ENCODE measurements around the gene IFT20.
A peak's percentile ranks its signal among the peaks of the same experiment; 100 is the strongest.

The IFT20 gene

GRCh38 chr17:28334666-28335200 lies 539 bp downstream of the IFT20 start:
- DNase-seq = no peak

DNA sequence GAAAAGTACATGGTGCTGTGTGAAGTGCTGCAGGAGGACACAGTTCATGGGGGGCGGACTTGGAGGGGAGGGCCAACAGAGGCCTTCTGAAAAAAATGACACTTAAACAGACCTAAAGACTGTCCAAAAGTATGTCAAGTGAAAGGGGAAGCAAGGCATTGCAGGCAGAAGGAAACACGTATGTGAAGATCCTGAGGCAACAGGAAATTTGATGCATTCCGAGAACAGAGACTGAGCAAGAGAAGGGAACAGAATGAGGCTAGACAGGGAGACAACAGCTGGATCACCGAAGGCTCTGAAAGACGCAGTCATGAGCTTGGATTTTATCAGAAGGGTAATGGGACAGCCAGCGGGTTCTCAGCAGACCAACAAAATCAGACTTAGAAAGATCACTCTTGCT lies 1.1 kb downstream of the IFT20 start:
- DNase-seq = no peak

GRCh38 chr17:28333083-28333746 lies 2.1 kb downstream of the IFT20 start:
- DNase-seq = no peak

DNA sequence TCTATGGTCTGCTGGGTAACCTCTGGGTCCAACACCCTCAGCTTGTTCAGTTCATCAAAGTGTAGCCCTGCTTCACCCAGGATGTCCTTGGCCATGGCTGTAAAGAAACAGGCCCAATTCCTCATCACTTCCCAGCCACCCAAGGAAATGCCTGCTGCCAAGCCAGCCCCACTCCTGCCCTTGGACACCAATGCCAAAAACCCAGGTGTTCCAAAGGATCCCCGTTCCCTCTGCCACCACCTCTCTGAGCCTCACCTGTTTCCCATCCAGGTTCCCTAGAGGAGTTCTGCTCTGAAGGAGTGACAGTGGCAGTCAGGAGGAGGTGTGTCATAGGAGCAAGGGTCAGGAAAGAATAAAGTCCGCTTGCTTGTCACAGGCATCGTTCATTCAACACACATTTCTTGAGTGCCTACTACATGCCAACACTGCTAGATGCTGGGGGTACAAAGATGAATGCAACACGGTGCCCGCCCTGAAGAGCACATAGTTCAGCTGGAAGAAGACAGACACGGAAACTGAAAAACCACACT lies 3.3 kb downstream of the IFT20 start:
- DNase-seq = no peak

DNA sequence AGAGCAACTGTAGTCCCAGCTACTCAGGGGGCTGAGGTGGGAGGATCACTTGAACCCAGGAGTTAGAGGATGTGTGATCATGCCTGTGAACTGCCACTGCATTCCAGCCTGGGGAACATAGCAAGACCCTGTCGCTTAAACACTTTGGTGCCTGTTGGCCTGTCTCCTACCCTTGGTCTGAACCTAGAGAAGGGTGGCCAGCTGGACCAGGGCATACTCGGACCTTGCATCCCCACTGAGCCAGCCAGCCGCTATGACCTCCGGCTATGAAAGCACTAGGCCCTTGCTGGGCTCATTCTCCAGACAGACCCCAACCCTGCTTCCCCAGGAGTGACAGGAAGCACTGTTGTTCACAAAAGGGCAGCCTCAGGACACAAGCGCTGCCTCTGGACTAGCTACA lies 4.6 kb downstream of the IFT20 start:
- no peak for DNase-seq

DNA sequence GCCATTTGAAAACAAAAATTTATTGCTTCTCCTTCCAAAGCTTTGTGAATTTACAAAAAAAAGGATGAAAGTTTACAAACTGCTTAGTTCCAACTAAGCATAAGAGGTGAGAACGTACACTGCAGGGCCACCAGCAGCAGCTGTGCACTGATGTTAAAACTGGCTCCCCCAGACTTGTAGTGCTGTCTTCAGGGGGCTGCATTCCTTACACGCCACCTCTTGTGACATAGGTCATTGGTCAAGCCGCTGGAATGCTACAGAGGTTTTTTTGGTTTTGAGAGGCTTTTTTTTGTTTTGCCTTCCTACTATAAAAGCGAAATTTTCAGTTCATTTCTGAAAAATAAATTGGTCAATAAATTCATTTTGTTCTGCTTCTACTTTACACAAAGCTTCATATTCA lies 6.9 kb downstream of the IFT20 start:
- no peak for DNase-seq

DNA sequence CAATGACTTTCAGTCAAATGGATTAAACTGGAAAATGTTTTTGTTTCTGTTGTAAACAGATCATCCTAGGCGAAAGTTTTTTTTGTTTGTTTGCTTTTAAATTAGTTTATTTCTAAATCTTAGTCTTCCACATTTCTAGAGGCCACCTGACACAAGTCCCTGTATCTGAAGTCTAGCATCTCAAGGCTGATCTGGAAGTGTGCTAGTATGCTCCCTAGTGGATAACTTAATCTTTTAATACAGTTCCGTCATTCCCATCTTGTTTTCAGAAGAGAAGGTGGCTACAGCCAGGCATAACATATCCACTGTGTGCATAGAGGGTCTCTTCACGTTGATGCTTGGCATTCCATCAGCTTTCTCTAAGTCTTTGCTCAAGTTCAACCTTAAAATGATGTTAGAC lies 7.6 kb downstream of the IFT20 start:
- no peak for DNase-seq

- DNase-seq = no peak
Measured at GRCh38 chr17:28327031-28327607, 8.2 kb downstream of the IFT20 start.

DNA sequence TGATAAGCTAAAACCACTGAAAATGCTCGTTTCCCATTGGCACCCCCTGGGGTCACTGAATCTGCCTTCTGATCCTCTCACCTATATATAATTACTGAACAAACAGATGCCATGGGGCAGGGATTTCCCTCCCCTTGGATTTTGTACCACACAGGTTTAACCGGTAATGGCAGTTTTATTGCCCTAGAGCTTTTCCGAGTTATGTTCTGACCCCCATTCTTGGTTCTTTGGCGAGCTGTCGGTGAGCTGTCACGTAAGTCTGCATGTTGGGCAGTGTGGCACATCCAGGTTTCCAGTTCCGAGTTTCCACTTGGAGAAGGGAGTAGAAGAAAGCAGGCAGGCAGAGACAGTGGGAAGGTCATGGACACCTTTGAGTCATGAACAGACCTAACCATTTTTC lies 9.2 kb downstream of the IFT20 start:
- peak; percentile 57 for DNase-seq

- DNase-seq = peak; percentile 39
Measured at GRCh38 chr17:28325211-28325610, 10.1 kb downstream of the IFT20 start.

DNA sequence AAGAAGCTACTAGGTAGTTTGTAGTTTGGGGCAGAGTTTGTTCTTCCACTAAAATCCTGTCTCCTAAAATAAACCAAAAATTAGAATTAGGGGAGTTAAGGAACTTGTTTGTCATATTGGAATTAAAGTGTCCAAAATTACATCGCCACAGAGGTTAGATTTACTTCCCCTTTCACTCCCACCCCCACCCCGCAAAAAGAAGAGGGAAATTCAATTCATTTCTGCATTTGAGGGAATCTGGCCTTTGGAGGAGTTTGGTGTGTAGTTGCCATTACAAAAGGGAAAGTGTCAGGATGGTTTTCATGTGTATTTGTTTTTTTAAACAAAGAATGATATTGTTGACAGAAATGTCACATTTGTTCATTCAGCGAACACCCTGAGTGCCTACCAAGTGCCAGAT lies 10.5 kb downstream of the IFT20 start:
- DNase-seq = no peak

DNA sequence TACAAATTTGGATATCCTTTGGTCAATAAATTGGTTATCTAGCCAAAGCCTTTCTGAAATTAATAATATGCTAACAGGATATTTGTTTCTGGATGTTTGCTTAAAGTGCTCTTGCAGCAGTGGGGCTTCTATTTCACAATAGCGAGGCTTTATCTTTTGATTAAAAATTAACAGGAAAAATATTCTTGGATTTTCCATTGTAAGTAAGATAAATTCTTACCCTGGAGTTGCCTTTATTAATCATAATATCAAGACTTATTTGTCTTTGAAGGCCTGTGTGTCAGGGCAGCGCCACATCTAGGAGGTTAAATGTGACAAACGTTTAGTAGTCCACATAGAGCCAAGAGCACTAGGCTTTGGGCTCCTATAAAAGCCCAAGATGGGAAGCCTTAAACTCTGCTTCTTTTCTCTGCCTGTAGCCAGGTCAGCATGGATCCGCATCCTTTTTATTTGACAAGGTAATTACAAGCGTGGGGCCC lies 11.0 kb downstream of the IFT20 start:
- no peak for DNase-seq

GRCh38 chr17:28320215-28321061 lies 14.8 kb downstream of the IFT20 start:
- no peak for DNase-seq

DNA sequence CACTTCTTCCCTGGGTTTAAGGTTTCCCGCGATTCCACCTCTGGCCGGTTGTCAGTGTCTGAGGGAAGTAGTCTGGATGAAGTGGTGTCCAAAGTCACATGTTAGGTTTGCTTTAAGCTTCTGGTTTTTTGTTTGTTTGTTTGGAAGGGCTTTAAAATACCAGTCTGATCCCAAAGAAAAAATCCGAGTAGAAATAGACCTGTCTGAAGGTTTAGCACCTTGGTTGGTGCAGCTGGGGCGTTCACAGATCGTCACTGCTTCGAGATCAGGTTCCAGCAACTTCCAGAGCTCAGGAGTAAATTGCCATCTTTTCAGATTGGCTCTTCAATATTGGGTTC lies 15.7 kb downstream of the IFT20 start:
- DNase-seq = no peak

DNA sequence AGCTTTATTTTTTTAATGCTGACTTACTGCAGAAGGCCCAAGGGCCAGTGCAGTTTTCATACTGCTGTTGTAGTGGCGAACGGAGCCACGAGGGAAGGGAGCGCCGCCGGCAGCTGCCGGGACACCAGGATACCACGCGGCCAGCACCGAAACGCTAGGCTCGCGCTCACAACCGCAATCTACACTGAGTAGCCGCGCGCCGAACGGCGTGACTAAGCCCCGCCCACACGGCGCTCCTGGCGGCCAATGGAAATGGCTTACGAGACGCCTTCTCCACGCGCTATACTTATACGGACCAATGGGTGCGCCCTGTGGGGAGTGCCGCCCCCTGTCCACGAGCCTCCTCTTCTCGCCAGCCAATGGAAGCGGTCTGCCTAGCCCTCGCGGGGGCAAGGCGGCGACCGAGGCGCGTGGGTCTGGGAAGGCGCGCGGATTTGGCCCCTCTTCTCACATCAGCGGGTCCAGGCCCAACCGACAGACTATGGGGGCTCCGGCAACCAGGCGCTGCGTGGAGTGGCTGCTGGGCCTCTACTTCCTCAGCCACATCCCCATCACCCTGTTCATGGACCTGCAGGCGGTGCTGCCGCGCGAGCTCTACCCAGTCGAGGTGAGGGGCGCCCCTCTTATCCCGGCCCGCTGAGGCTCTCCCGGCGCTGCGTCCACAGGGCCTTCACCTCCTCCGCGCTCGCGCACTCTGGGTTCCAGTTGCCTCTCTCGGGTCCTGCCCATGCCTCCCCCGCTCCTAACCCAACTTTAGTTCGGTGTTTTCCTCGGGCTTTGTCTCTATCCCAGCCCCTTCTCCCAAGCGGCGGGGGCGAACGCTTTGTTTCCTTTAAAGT lies 16.3 kb downstream of the IFT20 start, which contains the start of gene TMEM97:
Gene TMEM97, plus strand, starts transcription at position 442 of the 839 bp plus-strand sequence. Its CDS starts 40 bp downstream, at position 482.
- DNase-seq = peak; percentile 94

DNA sequence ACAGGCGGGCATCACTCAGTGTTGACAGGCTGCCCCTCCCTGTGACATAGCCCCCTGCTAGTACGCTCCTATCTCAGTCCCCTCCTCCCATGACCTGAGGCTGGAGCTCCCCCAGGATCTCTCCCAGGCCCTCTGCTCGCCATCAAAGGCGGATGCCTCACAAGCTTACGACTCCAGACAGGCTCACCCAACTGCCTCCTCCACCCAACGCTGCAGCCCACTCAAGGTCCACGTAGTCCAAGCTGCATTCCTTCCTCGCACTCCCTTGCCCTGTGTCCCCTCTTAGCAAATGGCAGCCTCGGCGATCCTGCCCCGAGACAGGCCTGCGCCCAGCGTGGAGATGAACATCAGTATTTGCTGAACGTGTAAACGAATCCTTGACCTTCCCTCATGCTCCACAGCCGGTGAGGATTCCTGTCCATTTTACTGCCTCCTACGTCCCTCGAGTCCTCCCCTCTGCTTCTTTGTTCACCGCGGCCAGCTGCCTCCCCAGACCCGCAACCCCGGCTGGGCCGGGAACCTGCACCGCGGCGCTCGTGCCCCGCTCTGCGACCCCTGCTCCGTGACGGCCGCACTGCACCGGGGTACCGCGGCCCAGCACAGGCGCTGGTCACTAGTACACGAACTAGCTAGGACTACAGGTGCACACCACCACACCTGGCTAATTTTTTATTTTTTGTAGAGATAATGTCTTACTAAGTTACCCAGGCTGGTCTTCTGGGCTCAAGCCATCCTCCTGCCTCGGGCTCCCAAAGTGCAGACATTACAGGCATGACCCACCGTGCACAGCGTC lies 17.1 kb downstream of the IFT20 start:
- no peak for DNase-seq

DNA sequence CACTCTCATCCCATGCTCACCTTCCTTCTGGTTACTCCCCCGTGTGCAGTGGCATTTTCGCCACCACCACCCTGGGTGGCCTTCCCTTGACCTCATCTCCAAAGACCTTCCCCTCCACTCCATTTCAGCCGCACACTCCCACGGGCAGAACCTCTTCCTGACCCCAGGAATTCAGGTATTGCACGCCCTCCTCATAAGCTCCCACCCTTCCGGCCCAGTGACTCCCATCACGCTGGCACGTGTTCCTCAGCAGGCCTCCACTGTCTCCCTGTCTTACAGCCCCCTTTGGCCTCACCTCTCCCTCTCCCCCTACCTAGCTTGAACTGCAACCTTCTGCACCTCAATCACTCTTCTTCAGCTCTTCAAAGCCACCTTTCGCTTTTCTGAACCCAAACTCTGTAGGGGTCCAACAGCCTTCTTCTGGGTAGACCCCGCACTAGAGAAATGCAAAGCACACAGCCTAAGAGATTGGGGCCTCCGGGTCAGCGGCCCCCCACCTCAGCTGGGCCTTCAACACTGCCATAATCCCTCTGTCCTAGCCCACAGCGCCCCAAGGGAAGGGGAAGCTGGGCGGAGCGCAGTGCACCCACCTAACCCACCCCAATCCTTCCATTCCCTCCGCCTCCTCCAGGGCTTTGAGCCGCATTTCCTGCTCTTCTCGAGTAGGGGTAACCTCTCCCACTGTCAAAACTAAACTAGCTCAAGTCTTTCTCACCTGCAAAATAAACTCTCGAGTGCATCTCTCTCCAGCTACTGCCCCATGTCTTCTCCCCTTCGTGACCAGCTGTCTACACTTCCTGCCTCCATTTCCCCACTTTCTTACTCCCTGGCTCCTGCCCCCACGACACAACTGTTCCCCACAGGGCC lies 17.9 kb downstream of the IFT20 start:
- DNase-seq = no peak

DNA sequence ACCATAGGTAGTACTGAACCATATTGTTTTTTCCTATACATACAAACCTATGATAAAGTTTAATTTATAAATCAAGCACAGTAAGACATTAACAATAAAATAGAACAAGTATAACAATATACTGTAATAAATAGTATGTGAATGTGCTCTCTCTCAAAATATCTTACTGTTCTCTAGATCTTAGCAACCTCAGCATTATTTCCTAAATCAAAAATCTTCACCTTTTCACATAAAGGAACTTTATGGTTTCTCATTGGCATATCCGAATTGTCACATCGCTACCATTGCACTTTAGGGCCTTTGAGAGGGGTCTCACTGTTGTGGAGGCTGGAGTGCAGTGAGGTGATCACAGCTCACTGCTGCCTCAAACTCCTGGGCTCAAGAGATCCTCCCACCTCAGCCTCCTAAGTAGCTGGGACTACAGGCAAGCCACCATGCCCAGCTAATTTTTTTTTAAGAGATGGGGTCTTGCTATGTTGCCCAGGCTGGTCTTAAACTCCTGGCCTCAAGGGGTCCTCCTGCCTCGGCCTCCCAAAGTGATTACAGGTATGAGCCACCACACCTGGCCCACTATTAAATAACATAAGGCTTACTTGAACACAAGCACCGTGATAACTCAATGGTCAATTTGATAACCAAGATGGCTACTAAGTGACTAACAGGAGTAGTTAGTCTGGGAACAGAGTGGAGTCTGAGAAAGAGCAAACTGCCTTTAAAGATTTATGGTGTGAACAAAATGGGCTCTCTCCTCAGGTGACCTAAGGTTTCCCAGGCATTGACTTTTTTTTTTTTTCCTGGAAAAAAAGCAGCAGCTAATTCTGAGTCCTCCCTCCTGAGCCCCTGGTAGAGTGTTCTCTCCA lies 19.2 kb downstream of the IFT20 start:
- DNase-seq = no peak

DNA sequence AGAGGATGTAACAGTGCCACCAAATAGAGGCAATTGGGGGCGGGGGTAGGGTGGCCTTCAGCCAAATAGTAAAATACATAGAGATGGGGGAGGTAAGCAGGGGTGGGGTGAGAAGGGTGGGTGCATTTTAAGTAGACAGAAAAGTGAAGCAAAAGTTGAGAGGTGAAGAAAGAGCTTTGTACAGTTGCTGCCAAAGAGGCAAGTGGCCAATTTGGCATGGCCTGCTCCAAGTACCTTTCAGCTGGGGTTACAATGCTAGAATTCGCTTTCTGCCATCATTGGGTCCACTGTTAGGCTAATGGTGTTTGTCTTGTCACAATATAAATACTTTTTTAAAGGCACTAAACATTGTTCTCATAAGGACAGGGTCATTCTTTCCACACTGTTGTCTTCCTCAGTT lies 21.4 kb downstream of the IFT20 start:
- no peak for DNase-seq

- DNase-seq = no peak
Measured at GRCh38 chr17:28306954-28307401, 28.3 kb downstream of the IFT20 start.
